ENCODE results near the gene NECTIN4.

NECTIN4 gene

GRCh38 chr1:161061419-161061818 lies 27.9 kb downstream of the NECTIN4 start:
- Histone ChIP-seq H3K27ac (ENCODE audit: low read depth in 2 of 2, low read length in 2 of 2) (no peak overlapping the region), H3K27me3 (ENCODE audit: control insufficient read depth in 2 of 2, insufficient read depth in 2 of 2, low read length in 2 of 2) (no peaks in the 10 kb centered on the region), H3K4me1 (ENCODE audit: control insufficient read depth in 2 of 2, insufficient read depth in 2 of 2, low read length in 2 of 2) (peaks cover 0 to 2% of the 10 kb centered on the region in 2 donors), H3K36me3 (ENCODE audit: control insufficient read depth in 2 of 2, insufficient read depth in 2 of 2, low read length in 2 of 2) (peaks cover 0 to 9% of the 10 kb centered on the region in 2 donors), H3K9me3 (ENCODE audit: control insufficient read depth in 2 of 2, low read length in 2 of 2) (no peaks in the 10 kb centered on the region), H3K9ac (ENCODE audit: low read depth in 1 of 2, low read length in 2 of 2) (no peak overlapping the region), H3K4me3 (ENCODE audit: low read length in 2 of 2) (no peak overlapping the region)

- Histone ChIP-seq H3K4me1 (ENCODE audit: control insufficient read depth in 2 of 2, insufficient read depth in 2 of 2, low read length in 2 of 2) (no peaks in the 10 kb centered on the region), H3K4me3 (ENCODE audit: low read length in 2 of 2) (no peak overlapping the region), H3K27me3 (ENCODE audit: control insufficient read depth in 2 of 2, insufficient read depth in 2 of 2, low read length in 2 of 2) (no peaks in the 10 kb centered on the region), H3K9ac (ENCODE audit: low read depth in 1 of 2, low read length in 2 of 2) (no peak overlapping the region), H3K27ac (ENCODE audit: low read depth in 2 of 2, low read length in 2 of 2) (no peak overlapping the region), H3K36me3 (ENCODE audit: control insufficient read depth in 2 of 2, insufficient read depth in 2 of 2, low read length in 2 of 2) (peaks cover 0 to 21% of the 10 kb centered on the region in 2 donors), H3K9me3 (ENCODE audit: control insufficient read depth in 2 of 2, low read length in 2 of 2) (no peaks in the 10 kb centered on the region)
Observed at GRCh38 chr1:161059293-161059692, 30.1 kb downstream of the NECTIN4 start.

GRCh38 chr1:161054805-161055204 lies 34.6 kb downstream of the NECTIN4 start:
- Histone ChIP-seq H3K4me1 (ENCODE audit: control insufficient read depth in 2 of 2, insufficient read depth in 2 of 2, low read length in 2 of 2) (no peaks in the 10 kb centered on the region), H3K27ac (ENCODE audit: low read depth in 2 of 2, low read length in 2 of 2) (no peak overlapping the region), H3K9ac (ENCODE audit: low read depth in 1 of 2, low read length in 2 of 2) (no peak overlapping the region), H3K4me3 (ENCODE audit: low read length in 2 of 2) (no peak overlapping the region), H3K9me3 (ENCODE audit: control insufficient read depth in 2 of 2, low read length in 2 of 2) (no peaks in the 10 kb centered on the region), H3K27me3 (ENCODE audit: control insufficient read depth in 2 of 2, insufficient read depth in 2 of 2, low read length in 2 of 2) (no peaks in the 10 kb centered on the region), H3K36me3 (ENCODE audit: control insufficient read depth in 2 of 2, insufficient read depth in 2 of 2, low read length in 2 of 2) (peaks cover 0 to 44% of the 10 kb centered on the region in 2 donors)

- Histone ChIP-seq H3K9ac (ENCODE audit: low read depth in 1 of 2, low read length in 2 of 2) (no peak overlapping the region), H3K9me3 (ENCODE audit: control insufficient read depth in 2 of 2, low read length in 2 of 2) (no peaks in the 10 kb centered on the region), H3K27ac (ENCODE audit: low read depth in 2 of 2, low read length in 2 of 2) (no peak overlapping the region), H3K4me3 (ENCODE audit: low read length in 2 of 2) (no peak overlapping the region), H3K36me3 (ENCODE audit: control insufficient read depth in 2 of 2, insufficient read depth in 2 of 2, low read length in 2 of 2) (peaks cover 0 to 38% of the 10 kb centered on the region in 2 donors), H3K27me3 (ENCODE audit: control insufficient read depth in 2 of 2, insufficient read depth in 2 of 2, low read length in 2 of 2) (no peaks in the 10 kb centered on the region), H3K4me1 (ENCODE audit: control insufficient read depth in 2 of 2, insufficient read depth in 2 of 2, low read length in 2 of 2) (no peaks in the 10 kb centered on the region)
Observed at GRCh38 chr1:161054232-161054631, 35.1 kb downstream of the NECTIN4 start.

GRCh38 chr1:161052899-161053298 lies 36.5 kb downstream of the NECTIN4 start:
- Histone ChIP-seq H3K27ac (ENCODE audit: low read depth in 2 of 2, low read length in 2 of 2) (no peak overlapping the region), H3K9ac (ENCODE audit: low read depth in 1 of 2, low read length in 2 of 2) (no peak overlapping the region), H3K4me1 (ENCODE audit: control insufficient read depth in 2 of 2, insufficient read depth in 2 of 2, low read length in 2 of 2) (no peaks in the 10 kb centered on the region), H3K9me3 (ENCODE audit: control insufficient read depth in 2 of 2, low read length in 2 of 2) (no peaks in the 10 kb centered on the region), H3K27me3 (ENCODE audit: control insufficient read depth in 2 of 2, insufficient read depth in 2 of 2, low read length in 2 of 2) (no peaks in the 10 kb centered on the region), H3K4me3 (ENCODE audit: low read length in 2 of 2) (no peak overlapping the region), H3K36me3 (ENCODE audit: control insufficient read depth in 2 of 2, insufficient read depth in 2 of 2, low read length in 2 of 2) (peaks cover 0 to 38% of the 10 kb centered on the region in 2 donors)

- H3K4me3 ChIP-seq (ENCODE audit: low read length in 2 of 2), result no peak overlapping the region
- H3K36me3 ChIP-seq (ENCODE audit: control insufficient read depth in 2 of 2, insufficient read depth in 2 of 2, low read length in 2 of 2), result peaks cover 0 to 33% of the 10 kb centered on the region in 2 donors
- no peaks in the 10 kb centered on the region for H3K9me3 ChIP-seq (ENCODE audit: control insufficient read depth in 2 of 2, low read length in 2 of 2)
Observed at GRCh38 chr1:161051219-161051618, 38.1 kb downstream of the NECTIN4 start.

GRCh38 chr1:161048949-161049722 lies 40.2 kb downstream of the NECTIN4 start:
- H3K9ac ChIP-seq (ENCODE audit: low read depth in 1 of 2, low read length in 2 of 2), result no peak overlapping the region
- H3K27ac ChIP-seq (ENCODE audit: low read depth in 2 of 2, low read length in 2 of 2), result no peak overlapping the region
- H3K27me3 ChIP-seq (ENCODE audit: control insufficient read depth in 2 of 2, insufficient read depth in 2 of 2, low read length in 2 of 2), result no peaks in the 10 kb centered on the region
- H3K9me3 ChIP-seq (ENCODE audit: control insufficient read depth in 2 of 2, low read length in 2 of 2), result no peaks in the 10 kb centered on the region
- H3K4me1 ChIP-seq (ENCODE audit: control insufficient read depth in 2 of 2, insufficient read depth in 2 of 2, low read length in 2 of 2), result peaks cover 4 to 21% of the 10 kb centered on the region in 2 donors
- H3K36me3 ChIP-seq (ENCODE audit: control insufficient read depth in 2 of 2, insufficient read depth in 2 of 2, low read length in 2 of 2), result peaks cover 0 to 22% of the 10 kb centered on the region in 2 donors
- no peak overlapping the region for H3K4me3 ChIP-seq (ENCODE audit: low read length in 2 of 2)

More at GRCh38 chr1:161051219-161051618, 38.1 kb downstream of the NECTIN4 start:
- Histone ChIP-seq H3K27ac (ENCODE audit: low read depth in 2 of 2, low read length in 2 of 2) (no peak overlapping the region), H3K9ac (ENCODE audit: low read depth in 1 of 2, low read length in 2 of 2) (no peak overlapping the region), H3K27me3 (ENCODE audit: control insufficient read depth in 2 of 2, insufficient read depth in 2 of 2, low read length in 2 of 2) (no peaks in the 10 kb centered on the region), H3K4me1 (ENCODE audit: control insufficient read depth in 2 of 2, insufficient read depth in 2 of 2, low read length in 2 of 2) (peaks cover 0 to 14% of the 10 kb centered on the region in 2 donors)

- H3K27me3 ChIP-seq (ENCODE audit: control insufficient read depth in 2 of 2, insufficient read depth in 2 of 2, low read length in 2 of 2), result no peaks in the 10 kb centered on the region
- H3K9me3 ChIP-seq (ENCODE audit: control insufficient read depth in 2 of 2, low read length in 2 of 2), result no peaks in the 10 kb centered on the region
- peaks cover 6 to 22% of the 10 kb centered on the region in 2 donors for H3K4me1 ChIP-seq (ENCODE audit: control insufficient read depth in 2 of 2, insufficient read depth in 2 of 2, low read length in 2 of 2)
- H3K4me3 ChIP-seq (ENCODE audit: low read length in 2 of 2), result no peak overlapping the region
- no peak overlapping the region for H3K9ac ChIP-seq (ENCODE audit: low read depth in 1 of 2, low read length in 2 of 2)
- H3K36me3 ChIP-seq (ENCODE audit: control insufficient read depth in 2 of 2, insufficient read depth in 2 of 2, low read length in 2 of 2), result peaks cover 4 to 14% of the 10 kb centered on the region in 2 donors
- H3K27ac ChIP-seq (ENCODE audit: low read depth in 2 of 2, low read length in 2 of 2), result peak overlapping the region; percentile 20 to 98
Observed at GRCh38 chr1:161047436-161048420, 41.6 kb downstream of the NECTIN4 start.

GRCh38 chr1:161046605-161047228 lies 42.6 kb downstream of the NECTIN4 start:
- peak overlapping the region; percentile 78 to 93 for H3K4me3 ChIP-seq (ENCODE audit: low read length in 2 of 2)
- peaks cover 6 to 22% of the 10 kb centered on the region in 2 donors for H3K4me1 ChIP-seq (ENCODE audit: control insufficient read depth in 2 of 2, insufficient read depth in 2 of 2, low read length in 2 of 2)
- H3K9me3 ChIP-seq (ENCODE audit: control insufficient read depth in 2 of 2, low read length in 2 of 2), result no peaks in the 10 kb centered on the region
- peak overlapping the region; percentile 96 to 100 for H3K9ac ChIP-seq (ENCODE audit: low read depth in 1 of 2, low read length in 2 of 2)
- no peaks in the 10 kb centered on the region for H3K27me3 ChIP-seq (ENCODE audit: control insufficient read depth in 2 of 2, insufficient read depth in 2 of 2, low read length in 2 of 2)
- peaks cover 13 to 17% of the 10 kb centered on the region in 2 donors for H3K36me3 ChIP-seq (ENCODE audit: control insufficient read depth in 2 of 2, insufficient read depth in 2 of 2, low read length in 2 of 2)
- peak overlapping the region; percentile 94 to 98 for H3K27ac ChIP-seq (ENCODE audit: low read depth in 2 of 2, low read length in 2 of 2)
